IPS-20b (cell line): ENCODE results near the gene PEAR1.

Experiments used
- H3K27ac ChIP-seq: one replicate; pipeline ENCODE4 v1.5.1; 2013; ENCODE audit warnings: low read length
- H3K27me3 ChIP-seq: 2 replicates; pipeline ENCODE4 v1.6.1; 2013; ENCODE audit warnings: mild to moderate bottlenecking, low read length, inconsistent platforms; ENCODE audit not compliant: insufficient read depth
- H3K36me3 ChIP-seq: 2 replicates; pipeline ENCODE4 v1.6.1; 2013; ENCODE audit warnings: low read depth, mild to moderate bottlenecking, inconsistent platforms, low read length, moderate library complexity; ENCODE audit not compliant: insufficient read depth
- H3K4me1 ChIP-seq: 2 replicates; pipeline ENCODE4 v1.6.1; 2013; ENCODE audit warnings: mild to moderate bottlenecking, control low read depth, inconsistent platforms, low read length, moderate library complexity; ENCODE audit not compliant: insufficient read depth
- H3K4me3 ChIP-seq: 2 replicates; pipeline ENCODE4 v1.5.1; 2013; ENCODE audit warnings: mild to moderate bottlenecking, low read length, inconsistent platforms
- H3K9ac ChIP-seq: 2 replicates; pipeline ENCODE4 v1.6.1; 2013; ENCODE audit warnings: low read depth, mild to moderate bottlenecking, inconsistent platforms, low read length, moderate library complexity
- H3K9me3 ChIP-seq: 2 replicates; pipeline ENCODE4 v1.6.1; 2013; ENCODE audit warnings: mild to moderate bottlenecking, low read depth, low read length, inconsistent platforms; ENCODE audit not compliant: insufficient read depth

PEAR1 gene

DNA sequence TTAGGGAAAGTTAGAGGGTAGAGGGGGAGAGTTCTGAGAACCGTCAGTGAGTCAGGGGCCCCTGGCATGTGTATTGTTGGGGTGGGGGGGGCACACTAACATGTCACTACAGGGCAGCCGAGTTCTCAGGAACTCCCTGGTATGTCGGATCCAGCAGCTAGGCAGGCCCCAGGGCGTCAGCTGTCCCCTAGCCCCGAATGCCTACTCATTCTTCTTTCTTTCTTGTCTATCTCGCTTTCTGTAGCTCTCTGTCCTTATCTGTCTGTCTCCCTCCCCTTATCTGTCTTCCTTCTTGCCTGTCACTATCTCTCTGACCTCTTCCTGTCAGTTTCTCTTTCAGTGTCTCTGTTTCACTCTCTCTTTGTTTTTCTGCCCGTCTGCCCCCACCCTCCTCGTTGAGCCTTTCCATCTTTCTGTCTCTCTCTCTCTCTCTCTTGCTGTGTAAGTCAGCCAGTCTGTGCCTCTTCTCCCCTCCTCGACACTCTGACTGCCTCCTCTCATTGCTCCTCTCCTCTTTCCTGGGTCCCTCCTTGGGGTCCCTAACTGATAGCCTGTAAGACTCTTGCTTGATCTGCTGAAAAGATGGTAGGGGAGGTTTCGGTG lies 30.4 kb upstream of the PEAR1 start:
- H3K36me3 ChIP-seq, result no peaks in the 10 kb centered on the region
- peaks cover 4% of the 10 kb centered on the region; the same call in 1 of the 2 replicates for H3K9me3 ChIP-seq
- H3K4me1 ChIP-seq, result peaks cover 9% of the 10 kb centered on the region; the same call in 1 of the 2 replicates
- peaks cover 79% of the 10 kb centered on the region for H3K27me3 ChIP-seq
- no peak overlapping the region for H3K9ac ChIP-seq
- no peak overlapping the region for H3K4me3 ChIP-seq
- H3K27ac ChIP-seq, result no peak overlapping the region

DNA sequence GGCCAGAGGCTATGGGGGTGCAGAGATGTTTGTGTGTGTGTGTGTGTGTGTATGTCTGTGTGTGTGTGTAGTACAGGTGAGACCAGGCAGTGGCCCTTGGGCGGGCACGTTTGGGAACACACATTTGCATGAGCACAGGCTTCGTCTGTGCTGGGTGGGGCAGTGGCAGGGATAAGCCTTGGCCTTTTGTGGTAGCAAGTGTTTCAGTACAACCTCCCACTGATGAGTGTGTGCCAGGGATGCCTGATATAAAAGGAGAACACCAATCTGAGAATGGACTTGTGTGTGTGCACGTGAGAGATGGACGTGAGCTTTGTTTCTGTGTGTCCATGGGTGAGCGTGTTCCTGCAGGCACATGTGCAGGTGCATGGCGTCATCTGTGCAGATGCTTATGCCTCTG lies 29.9 kb upstream of the PEAR1 start:
- Histone ChIP-seq H3K4me1 (peaks cover 9% of the 10 kb centered on the region; the same call in 1 of the 2 replicates), H3K9me3 (peaks cover 4% of the 10 kb centered on the region; the same call in 1 of the 2 replicates), H3K27ac (no peak overlapping the region), H3K9ac (no peak overlapping the region), H3K27me3 (peaks cover 79% of the 10 kb centered on the region), H3K36me3 (no peaks in the 10 kb centered on the region), H3K4me3 (no peak overlapping the region)

GRCh38 chr1:156864796-156865195 lies 28.7 kb upstream of the PEAR1 start:
- Histone ChIP-seq H3K4me1 (peaks cover 4% of the 10 kb centered on the region; the same call in 1 of the 2 replicates), H3K27me3 (peaks cover 70% of the 10 kb centered on the region), H3K27ac (no peak overlapping the region), H3K4me3 (no peak overlapping the region), H3K36me3 (no peaks in the 10 kb centered on the region), H3K9me3 (peaks cover 4% of the 10 kb centered on the region; the same call in 1 of the 2 replicates), H3K9ac (no peak overlapping the region)

- Histone ChIP-seq H3K9ac (no peak overlapping the region), H3K36me3 (no peaks in the 10 kb centered on the region), H3K9me3 (peaks cover 4% of the 10 kb centered on the region; the same call in 1 of the 2 replicates), H3K27me3 (peaks cover 70% of the 10 kb centered on the region), H3K4me1 (peaks cover 4% of the 10 kb centered on the region; the same call in 1 of the 2 replicates), H3K27ac (no peak overlapping the region), H3K4me3 (no peak overlapping the region)
These were observed 28.3 kb upstream of the PEAR1 start for GRCh38 chr1:156865258-156865657.

- no peak overlapping the region for H3K27ac ChIP-seq
- H3K4me1 ChIP-seq, result peaks cover 4% of the 10 kb centered on the region; the same call in 1 of the 2 replicates
- no peak overlapping the region for H3K4me3 ChIP-seq
- H3K27me3 ChIP-seq, result peaks cover 70% of the 10 kb centered on the region
- peaks cover 4% of the 10 kb centered on the region; the same call in 1 of the 2 replicates for H3K9me3 ChIP-seq
- H3K36me3 ChIP-seq, result no peaks in the 10 kb centered on the region
- H3K9ac ChIP-seq, result no peak overlapping the region
These were observed 27.7 kb upstream of the PEAR1 start for GRCh38 chr1:156865865-156866248.

DNA sequence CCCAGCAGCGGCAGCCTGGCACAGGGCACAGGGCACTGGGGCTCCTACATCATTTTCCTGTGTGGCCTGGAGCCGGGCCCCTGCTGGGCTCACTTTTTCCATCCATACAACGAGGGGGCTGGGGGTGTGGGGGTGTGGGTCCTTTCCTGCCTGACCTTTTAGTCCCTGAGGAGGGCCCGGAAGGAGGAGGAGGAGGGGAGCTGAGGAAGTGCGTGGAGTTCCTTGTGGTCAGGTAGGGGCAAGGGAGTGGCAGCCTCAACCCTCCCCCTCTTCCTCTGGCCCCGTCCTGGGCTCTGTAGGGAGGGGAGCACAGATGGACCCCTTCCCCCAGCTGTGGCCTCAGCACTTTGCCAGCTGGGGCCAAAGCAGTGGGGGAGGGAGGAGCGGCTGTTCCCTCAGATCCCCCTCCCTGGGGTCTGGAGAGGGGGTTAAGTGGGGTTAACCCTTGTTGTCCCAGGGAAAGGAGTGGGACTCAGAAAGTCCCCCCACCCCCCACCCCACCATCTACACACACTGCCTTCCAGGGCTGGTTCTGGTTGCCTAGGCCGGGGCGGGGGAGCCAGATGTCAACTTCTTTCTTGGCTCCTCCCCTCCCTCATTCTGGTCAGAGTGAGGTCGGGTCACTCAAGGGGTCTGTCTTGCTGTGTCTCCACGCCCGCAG lies 27.1 kb upstream of the PEAR1 start:
- no peak overlapping the region for H3K4me3 ChIP-seq
- peaks cover 4% of the 10 kb centered on the region; the same call in 1 of the 2 replicates for H3K9me3 ChIP-seq
- H3K27me3 ChIP-seq, result peaks cover 68% of the 10 kb centered on the region
- H3K27ac ChIP-seq, result no peak overlapping the region
- H3K4me1 ChIP-seq, result peaks cover 4% of the 10 kb centered on the region; the same call in 1 of the 2 replicates
- H3K36me3 ChIP-seq, result no peaks in the 10 kb centered on the region
- no peak overlapping the region for H3K9ac ChIP-seq

- Histone ChIP-seq H3K36me3 (no peaks in the 10 kb centered on the region), H3K4me3 (no peak overlapping the region), H3K9me3 (no peaks in the 10 kb centered on the region), H3K27ac (no peak overlapping the region), H3K4me1 (peaks cover 4% of the 10 kb centered on the region; the same call in 1 of the 2 replicates), H3K9ac (no peak overlapping the region), H3K27me3 (peaks cover 49% of the 10 kb centered on the region)
These were observed 25.2 kb upstream of the PEAR1 start for GRCh38 chr1:156868341-156868740.

DNA sequence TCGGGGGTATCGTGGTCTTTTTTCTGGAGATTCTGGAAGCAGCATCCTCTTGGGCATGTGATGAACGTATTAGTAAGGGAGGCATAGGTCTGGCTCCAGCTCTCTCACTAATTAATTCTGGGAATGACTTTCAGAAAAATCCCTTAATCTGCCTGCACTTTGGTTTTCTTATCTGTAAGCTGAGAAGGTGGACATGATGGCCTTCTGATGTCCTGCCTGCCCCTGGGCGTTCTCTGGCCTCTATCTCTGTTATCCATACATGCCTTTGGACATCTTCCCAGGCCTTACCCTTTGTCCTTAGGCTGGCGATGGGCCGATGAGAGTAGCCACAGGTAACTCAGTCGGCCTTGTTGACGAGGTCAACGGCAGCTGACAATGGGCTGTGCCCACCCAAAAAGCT lies 24.1 kb upstream of the PEAR1 start:
- H3K27me3 ChIP-seq, result peaks cover 44% of the 10 kb centered on the region
- H3K36me3 ChIP-seq, result no peaks in the 10 kb centered on the region
- H3K4me3 ChIP-seq, result no peak overlapping the region
- no peaks in the 10 kb centered on the region for H3K9me3 ChIP-seq
- H3K27ac ChIP-seq, result no peak overlapping the region
- H3K4me1 ChIP-seq, result peaks cover 4% of the 10 kb centered on the region; the same call in 1 of the 2 replicates
- H3K9ac ChIP-seq, result no peak overlapping the region

DNA sequence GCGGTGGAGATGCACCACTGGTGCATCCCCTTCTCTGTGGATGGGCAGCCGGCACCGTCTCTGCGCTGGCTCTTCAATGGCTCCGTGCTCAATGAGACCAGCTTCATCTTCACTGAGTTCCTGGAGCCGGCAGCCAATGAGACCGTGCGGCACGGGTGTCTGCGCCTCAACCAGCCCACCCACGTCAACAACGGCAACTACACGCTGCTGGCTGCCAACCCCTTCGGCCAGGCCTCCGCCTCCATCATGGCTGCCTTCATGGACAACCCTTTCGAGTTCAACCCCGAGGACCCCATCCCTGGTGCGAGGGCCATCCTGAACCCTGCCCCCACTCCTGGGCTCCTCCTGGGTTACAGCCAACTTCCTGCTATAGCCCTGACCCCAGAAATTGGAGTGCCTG lies 19.9 kb upstream of the PEAR1 start:
- H3K9me3 ChIP-seq, result no peaks in the 10 kb centered on the region
- H3K9ac ChIP-seq, result no peak overlapping the region
- H3K4me1 ChIP-seq, result no peaks in the 10 kb centered on the region
- H3K36me3 ChIP-seq, result no peaks in the 10 kb centered on the region
- H3K4me3 ChIP-seq, result no peak overlapping the region
- H3K27me3 ChIP-seq, result peaks cover 64% of the 10 kb centered on the region
- H3K27ac ChIP-seq, result no peak overlapping the region

DNA sequence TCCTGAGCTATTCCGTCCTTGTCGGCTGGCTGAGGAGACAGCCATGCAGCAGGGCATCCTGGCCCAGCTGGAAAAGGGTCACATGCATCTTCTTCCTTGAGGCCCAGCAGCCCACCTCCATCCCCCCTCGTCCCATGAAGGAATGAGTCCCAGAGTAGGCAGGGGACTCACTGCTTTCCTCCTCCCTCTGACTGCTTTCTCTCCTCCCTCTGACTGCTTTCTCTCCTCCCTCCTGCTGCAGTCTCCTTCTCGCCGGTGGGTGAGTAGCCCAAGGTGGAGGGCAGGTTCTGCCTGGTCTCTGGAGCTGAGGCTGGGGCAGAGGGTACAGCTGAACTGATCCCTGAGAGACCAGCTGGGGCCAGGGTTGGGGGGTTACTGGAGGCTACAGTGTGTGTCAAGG lies 19.4 kb upstream of the PEAR1 start:
- no peaks in the 10 kb centered on the region for H3K4me1 ChIP-seq
- H3K4me3 ChIP-seq, result no peak overlapping the region
- H3K9ac ChIP-seq, result no peak overlapping the region
- peaks cover 66% of the 10 kb centered on the region for H3K27me3 ChIP-seq
- H3K36me3 ChIP-seq, result no peaks in the 10 kb centered on the region
- H3K27ac ChIP-seq, result no peak overlapping the region
- H3K9me3 ChIP-seq, result no peaks in the 10 kb centered on the region

DNA sequence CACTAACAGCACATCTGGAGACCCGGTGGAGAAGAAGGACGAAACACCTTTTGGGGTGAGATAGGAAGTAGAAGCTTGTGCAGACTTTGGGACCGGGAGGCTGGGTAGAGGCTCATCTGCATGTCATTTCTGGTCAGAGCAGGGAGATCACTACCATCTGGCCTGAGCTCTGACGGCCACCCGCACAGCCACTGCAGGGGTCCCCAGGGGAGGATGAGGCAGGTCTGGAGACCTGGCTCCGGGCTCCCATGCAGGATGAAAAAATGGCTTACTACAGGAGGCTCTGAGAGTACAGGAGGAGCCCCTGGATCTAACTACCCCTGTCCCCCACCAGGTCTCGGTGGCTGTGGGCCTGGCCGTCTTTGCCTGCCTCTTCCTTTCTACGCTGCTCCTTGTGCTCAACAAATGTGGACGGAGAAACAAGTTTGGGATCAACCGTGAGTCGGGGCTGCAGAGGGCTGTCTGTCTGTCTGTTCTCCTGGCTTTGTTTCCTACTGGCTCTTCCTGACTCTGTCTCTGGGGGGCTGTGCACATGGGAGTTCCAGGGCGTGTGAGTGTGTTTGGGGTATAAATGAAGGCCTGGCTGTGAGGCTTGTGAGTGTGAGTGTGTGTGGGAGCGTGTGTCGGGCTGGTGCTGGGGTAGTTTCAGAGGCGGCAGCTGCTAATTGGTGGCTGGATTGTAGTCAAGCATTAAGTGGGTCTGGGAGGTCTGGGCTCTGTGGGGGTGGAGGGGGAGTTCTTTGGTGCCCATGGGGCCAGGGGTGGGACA lies 18.8 kb upstream of the PEAR1 start:
- Histone ChIP-seq H3K9ac (no peak overlapping the region), H3K9me3 (no peaks in the 10 kb centered on the region), H3K27ac (no peak overlapping the region), H3K36me3 (no peaks in the 10 kb centered on the region), H3K4me3 (no peak overlapping the region), H3K4me1 (no peaks in the 10 kb centered on the region), H3K27me3 (peaks cover 66% of the 10 kb centered on the region)

GRCh38 chr1:156875341-156875615 lies 18.2 kb upstream of the PEAR1 start:
- Histone ChIP-seq H3K4me1 (no peaks in the 10 kb centered on the region), H3K9me3 (no peaks in the 10 kb centered on the region), H3K27me3 (peaks cover 60% of the 10 kb centered on the region), H3K36me3 (no peaks in the 10 kb centered on the region), H3K4me3 (no peak overlapping the region), H3K9ac (no peak overlapping the region), H3K27ac (no peak overlapping the region)
